GM19452 (cell line): ENCODE results near the gene EIF4G3.
"Not testable (repeated sequence)": the region's sequence is repeated elsewhere in the genome, so short reads cannot be mapped to it uniquely, and the experiment has no call there.

Experiments
- ATAC-seq: cut with Tn5 transposase; IDR thresholded peaks from one replicate; pipeline ENCODE4 v1.9.1; 2021; ENCODE audit not compliant: unreplicated experiment

Gene EIF4G3

DNA sequence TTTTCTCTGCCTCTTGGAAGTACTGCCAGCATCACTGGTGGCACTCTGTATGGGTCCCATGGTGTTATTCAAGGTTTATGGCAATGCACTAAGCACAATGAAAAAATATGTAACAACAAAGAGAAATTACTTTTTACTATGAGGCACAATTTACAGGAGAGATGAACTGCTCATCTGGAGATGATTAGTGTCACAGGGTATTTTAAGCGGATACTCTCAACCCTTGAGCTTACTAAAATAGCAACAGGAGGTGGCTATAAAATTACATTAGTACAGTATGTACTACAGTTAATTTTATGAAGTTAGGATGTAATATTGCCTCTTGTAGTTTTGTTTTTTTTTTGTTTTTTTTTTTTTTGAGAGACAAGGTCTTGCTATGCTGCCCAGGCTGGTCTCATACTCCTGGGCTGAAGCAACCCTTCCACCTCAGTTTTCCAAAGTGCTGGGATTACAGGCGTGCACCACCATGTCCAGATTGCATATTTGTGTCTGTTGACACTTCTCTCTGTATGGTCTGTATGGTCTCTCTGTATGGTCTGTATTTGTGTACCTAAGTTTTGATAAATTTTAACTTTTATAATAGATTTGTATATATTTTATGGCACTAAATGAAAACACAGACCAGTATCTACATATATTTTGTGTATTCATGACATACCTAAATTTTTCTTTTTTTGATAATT lies 214.0 kb downstream of the EIF4G3 start:
- no peak for ATAC-seq

DNA sequence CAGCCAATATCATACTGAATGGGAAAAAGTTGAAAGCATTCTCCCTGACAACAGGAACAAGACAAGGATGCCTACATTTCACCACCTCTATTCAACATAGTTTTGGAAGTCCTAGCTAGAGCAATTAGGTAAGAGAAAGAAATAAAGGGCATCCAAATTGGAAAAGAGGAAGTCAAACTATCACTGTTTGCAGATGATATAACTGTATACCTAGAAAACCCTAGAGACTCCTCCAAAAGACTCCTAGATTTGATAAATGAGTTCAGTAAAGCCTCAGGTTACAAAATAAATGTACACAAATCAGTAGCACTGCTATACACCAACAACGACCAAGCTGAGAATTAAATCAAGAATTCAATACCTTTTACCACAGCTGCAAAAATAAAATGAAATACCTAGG lies 218.3 kb downstream of the EIF4G3 start:
- ATAC-seq = no peak

DNA sequence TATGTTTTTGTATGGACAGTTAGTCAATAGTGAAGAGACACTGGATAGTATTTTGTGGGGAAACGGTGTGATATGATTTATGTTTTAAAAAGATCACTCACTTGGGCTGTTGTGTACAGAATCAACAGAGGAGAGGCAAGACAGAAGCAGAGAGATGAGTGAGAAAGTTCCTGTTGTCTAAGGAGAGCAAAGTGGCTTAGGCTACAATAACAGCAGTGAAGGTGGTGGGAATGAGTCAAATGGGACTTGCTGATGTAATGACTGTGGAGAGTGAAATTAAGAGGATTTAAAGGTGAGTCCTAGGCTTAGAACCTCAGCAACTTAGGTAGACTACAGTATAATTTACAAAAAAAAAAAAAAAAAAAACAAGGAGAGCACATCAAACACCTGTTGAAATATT lies 220.4 kb downstream of the EIF4G3 start:
- no peak for ATAC-seq

DNA sequence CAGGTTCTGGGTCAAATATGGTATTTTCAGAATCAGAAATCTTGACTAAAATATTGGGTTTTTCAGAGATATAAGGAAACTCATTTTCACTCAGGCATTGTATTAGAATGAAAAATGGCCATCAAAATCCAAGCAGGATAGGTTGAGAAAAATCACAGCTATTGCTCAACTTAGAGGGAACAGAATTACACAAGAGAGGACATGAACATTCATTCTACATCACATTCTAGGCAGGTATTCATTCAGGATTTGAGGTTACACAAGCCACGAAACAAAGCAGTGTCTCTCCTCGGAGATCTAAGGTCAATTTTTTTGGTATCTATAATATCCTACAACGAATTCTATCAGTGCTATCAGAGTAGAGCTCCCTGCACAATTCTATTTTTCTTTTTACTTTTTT lies 226.0 kb downstream of the EIF4G3 start:
- ATAC-seq = no peak

DNA sequence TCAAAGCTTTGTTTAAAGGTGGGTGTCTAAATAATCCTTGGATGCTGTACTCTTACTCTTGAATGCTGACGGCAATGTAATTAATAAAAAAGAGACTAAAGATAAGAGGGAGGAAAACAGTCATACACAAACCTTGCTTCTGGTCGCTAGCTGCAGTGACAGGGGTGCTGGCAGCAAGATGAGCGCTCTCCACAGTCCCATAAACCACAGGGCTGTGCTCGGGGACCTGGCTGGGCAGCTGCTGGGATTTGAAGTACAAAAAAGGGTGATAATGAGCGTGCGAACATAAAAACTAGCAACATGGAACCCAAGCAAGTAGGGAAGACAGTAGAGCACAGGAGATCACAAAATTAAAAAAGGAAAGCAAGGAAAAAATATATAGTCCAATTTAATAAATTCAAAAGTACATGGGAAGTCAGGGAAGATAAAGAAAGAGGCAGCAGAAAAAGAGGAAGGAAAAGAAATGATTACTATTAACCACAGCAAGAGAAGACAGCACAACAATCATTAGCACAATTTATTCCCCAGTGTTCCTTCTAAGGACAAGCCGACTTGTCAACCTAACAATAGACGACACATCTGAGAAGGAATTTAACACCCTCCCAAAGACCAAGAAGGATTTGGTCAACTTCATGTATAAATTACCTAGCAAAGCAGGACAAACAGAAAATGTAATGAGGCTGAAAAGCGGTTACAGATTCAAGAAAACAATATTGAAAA lies 226.7 kb downstream of the EIF4G3 start:
- ATAC-seq = no peak

DNA sequence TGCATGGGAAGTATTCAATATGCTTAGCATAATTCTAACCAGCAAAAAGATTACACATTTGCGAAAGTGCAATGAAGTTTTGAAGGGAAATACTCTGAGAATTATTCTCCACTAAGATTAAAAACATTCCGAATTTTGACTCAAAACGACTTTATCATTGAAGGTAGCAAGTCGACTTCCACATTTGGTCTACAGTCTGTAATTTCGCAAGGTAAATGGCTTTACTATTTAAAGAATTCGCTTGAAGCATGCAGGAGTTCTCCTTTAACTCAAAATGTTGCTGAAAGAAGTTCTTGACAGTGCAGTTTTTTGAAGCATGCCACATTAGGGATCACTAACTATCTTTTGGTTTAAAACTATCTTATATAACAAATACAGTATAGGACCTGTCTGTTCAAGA lies 228.6 kb downstream of the EIF4G3 start:
- ATAC-seq = no peak

DNA sequence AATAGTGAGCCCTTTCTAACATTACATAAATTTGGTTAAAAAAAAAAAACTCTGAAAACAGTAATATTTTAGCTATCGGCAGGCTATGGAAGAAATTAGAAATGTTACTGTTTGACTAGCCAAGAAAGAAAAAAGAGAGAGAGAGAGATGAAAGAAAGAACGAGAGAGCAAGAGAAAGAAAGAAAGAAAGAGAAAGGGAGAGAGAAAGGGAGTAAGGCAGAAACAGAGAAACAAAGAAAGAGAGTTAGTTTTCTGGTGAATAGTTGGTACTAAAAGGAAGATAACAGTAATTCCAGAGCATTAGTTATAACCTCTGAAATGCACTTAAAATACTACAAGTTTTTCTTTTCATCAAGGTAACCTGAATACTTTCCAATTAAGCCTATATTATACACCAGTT lies 229.3 kb downstream of the EIF4G3 start:
- ATAC-seq = no peak

DNA sequence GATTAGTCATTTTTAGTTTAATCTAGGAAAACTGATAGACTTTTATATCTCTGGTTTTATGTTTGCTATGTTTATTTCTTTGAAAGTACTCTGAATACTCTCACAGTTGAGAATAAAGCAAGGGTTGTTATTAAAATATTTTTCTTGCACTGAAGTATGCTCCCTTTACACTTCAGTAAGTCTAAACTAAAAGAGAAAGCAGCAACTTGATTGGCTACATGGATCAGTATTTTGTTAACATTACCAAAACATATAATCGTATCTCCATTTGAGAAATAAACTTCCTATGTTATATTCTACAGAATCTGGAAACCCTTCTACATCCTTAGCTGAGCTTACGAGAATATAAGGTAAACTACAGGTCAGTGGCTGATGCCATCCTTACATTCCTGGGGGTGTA lies 240.1 kb downstream of the EIF4G3 start:
- ATAC-seq = no peak

DNA sequence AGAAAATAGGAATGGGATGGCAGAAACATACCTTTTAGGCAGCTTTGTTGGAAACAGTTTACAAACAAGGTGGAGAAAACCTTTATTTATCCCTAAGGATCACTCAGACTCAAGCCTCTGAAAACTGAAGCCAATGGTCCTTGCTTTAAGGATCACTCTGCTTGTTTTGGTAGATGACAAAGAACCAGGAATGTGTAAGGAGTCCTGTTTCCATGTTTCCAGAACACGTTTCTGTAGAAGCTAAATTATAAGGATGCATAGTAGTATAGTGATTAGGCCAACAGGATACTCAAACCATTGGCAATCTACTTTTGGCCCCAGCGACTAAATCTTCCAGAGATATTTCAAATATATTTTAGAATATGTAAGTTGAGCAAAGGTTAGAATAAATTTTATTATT lies 240.5 kb downstream of the EIF4G3 start:
- ATAC-seq = no peak

DNA sequence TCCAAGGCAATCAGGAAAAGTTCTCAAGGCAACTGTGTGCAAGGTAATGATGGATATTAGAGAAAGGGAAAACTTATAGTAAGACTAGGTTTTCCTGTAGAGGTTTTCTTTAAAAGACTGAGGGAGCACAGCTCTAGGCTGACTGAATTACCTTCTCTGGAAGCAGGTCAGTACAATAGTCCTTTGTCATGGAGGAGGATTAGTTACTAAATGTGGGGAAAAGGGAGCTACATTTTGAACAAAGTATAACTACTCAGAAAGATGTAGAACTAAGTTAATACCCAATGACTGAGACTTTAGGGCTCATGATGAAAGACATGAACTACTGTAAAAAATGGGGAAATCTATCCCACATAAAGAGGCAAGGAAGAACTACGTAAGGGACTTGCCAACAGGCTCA lies 241.0 kb downstream of the EIF4G3 start:
- no peak for ATAC-seq

DNA sequence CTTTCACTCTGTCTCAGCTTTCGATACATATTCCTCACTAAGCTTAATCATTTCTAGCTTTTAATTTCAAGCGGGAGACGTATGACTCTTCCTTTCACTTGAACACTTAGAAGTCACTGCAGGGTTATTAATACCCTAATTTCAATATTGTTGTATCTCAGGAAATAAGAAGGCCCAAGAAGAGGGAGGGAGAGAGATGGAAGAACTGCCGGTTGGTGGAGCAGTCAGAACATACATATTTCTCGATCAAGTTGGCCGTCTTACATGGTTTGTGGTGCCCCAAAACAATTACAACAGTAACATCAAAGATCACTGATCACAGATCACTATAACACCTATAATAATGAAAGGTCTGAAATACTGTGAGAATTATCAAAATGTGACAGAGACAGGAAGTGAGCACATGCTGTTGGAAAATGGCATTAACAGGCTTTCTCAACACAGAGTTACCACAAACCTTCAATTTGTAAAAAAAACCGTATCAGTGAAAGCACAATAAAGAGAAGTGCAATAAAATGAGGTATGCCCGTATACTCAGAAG lies 244.2 kb downstream of the EIF4G3 start:
- ATAC-seq = no peak

DNA sequence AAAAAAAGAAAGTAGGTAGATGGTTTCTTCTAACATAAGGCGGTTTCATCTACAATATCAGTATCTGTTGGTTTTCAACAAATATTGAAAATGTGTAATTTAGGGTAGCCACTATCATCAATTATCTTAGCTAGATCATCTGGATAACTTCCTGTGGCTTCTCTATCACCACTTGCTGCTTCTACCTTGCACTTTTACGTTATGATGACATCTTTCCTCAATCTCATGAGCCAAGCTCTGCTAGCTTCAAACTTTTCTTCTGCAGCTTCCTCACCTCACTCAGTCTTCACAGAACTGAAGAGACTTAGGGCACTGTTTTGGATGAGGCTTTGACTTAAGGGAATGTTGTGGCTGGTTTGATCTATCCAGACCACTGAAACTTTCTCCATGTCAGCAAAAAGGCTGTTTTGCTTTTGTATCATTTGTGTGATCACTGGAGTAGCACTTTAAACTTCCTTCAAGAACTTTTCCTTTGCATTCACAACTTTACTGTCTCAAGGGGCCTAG lies 244.7 kb downstream of the EIF4G3 start:
- peak; percentile 53 for ATAC-seq

DNA sequence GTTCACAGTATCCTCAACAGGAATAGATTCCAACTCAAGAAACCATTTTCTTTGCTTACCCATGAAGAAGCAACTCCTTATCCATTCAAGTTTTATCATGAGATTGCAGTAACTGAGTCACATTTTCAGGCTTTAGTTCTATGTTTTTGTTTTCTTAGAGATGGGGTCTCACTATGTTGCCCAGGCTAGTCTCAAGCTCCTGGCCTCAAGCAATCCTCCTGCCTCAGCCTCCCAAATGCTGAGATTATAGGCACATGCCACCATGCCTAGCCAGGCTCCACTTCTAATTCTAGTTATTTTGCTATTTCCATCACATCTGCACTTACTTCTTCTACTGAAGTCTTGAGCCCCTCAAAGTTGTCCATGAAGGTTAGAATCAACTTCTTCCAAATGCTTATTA lies 246.3 kb downstream of the EIF4G3 start:
- no peak for ATAC-seq

DNA sequence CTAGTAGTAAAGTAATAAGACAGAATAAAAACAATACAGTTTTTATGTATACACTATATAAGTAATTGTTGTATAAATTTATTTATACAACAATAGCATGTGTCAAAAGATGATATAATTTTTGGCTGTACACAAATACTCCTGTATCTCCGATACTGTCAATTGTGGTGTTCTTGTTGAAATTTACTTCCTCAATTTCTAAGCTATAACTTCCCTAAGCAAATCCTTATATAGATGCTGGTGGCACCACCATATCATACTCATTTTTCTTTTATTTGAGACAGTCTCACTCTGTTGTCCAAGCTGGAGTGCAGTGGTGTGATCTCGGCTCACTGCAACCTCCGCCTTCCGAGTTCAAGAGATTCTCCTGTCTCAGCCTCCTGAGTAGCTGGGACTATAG lies 248.6 kb downstream of the EIF4G3 start:
- ATAC-seq = no peak

DNA sequence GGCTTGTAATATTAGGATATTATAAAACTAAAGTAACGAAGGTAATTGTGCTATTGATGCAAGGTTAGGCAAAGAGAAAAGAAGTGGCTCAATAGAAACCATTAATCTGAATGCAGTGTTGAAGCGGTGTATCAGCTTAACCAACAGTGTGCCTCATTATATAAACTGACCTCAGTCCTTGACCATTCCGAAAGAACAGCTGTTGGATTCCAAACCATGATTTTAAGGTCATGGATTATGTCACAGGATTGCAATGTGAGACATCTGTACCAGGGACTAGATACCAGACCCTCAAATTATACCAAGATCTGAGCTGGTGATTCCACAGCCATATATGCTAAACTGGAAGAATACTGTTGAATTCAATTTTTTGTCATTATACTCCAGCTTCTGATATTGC lies 255.4 kb downstream of the EIF4G3 start:
- no peak for ATAC-seq

DNA sequence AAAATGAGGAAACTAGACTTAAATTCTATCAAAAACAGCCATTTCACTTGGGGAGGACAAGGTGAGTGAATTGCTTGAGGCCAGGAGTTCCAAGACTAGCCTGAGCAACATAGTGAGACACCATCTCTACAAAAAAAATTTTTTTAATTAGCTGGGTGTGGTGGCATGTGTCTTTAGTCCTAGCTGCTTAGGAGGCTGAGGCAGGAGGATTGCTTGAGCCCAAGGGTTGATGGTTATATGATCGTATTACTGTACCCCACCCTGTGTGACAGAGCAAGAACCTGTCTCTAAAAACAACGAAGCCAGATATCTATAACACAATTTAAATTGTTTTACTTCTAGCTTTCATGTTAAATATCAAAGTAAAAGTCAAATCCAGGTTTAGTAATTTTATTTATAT lies 263.5 kb downstream of the EIF4G3 start:
- ATAC-seq = no peak

DNA sequence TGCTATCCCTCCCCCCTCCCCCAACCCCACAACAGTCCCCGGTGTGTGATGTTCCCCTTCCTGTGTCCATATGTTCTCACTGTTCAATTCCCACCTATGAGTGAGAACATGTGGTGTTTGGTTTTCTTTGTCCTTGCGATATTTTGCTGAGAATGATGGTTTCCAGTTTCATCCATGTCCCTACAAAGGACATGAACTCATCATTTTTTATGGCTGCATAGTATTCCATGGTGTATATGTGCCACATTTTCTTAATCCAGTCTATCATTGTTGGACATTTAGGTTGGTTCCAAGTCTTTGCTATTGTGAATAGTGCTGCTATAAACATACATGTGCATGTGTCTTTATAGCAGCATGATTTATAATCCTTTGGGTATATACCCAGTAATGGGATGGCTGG lies 269.2 kb downstream of the EIF4G3 start:
- ATAC-seq = not testable (repeated sequence)

DNA sequence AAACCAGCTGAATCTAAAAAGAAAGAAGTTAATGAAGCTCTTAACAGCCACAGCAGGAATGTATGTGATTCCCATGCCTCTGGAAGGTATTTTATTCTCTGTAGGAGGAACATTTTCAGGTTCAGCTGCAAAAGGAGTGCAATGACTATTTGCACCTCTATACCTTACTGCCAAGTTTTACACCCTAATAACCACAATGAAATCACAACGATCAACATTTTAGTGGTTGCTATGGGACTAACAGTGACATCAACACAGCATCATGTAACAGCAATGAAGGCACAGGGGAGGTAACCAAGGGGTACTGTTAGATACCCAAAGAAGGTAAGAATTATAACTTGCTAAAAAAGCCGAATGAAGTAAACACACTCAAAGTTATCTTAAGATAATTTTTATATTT lies 273.3 kb downstream of the EIF4G3 start:
- no peak for ATAC-seq

DNA sequence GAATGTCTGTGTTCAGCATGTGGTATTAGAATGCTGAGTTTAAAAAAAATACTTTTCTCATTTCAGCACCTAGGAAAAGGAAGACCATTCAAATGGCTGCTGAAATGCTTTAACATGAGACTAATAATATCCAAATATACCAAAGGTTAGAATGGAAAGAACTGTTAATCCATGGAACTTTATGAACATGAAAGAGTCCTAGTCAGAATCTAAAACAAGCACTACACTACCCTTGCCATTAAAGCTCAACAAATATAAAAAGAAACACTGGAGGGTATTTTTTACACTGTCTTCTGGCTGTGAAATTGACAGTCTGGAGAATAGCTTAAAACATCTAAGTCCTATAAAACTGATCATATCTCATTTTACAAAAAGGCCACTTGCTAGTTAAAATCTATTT lies 276.6 kb downstream of the EIF4G3 start:
- ATAC-seq = no peak

DNA sequence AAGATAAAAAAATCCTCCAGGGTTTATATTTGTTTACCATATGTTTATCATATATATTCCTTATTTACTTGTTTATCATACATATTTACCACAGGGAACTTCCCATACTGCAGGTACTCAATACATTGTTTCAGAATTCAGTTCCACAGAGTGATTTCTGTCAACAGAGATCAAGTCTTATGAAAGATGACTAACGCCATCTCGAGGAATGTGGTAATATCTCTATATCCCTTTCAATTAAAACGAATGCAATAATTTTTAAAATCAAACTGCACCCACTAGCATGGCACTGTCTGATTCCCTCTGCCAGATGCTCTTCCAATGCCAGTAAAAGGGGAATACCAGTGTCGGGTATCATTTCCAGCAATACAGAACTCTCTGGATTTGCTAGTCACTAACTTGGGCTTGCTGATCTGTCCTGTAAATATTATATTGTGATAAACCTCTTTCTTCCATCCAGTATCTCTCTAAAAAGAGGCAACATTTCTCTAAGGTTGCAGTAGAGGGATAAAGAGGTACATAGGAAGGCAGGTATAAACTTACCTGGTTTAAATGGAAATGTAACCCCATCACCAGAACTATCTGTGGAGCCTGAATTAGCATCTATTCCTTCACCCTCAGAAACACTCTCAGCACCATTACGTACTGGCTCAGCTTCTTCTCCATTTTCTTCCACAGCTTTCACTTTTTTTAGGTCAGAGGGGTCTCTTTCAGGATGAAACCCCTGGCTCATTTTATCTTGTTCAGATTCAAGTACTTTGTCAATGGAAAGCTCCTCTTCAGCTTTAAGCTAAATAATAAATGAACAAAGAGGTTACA lies 277.3 kb downstream of the EIF4G3 start:
- ATAC-seq = no peak

DNA sequence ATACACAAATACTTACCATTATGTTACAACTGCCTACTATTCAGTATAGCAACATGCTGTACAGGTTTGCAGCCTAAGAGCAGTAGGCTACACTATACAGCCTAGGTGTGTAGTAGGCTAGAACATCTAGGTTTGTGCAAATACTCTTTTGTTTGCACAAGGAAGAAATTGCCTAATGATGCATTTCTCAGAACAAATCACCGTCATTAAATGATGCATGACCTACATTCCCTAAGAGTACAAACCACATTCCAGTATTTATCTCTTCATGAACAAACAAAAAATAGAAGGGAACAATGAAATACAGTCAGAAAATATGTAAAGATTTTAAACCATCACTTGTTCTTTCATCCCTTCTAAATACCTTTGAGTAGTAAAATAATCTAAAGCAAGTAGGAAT lies 279.9 kb downstream of the EIF4G3 start:
- ATAC-seq = no peak

DNA sequence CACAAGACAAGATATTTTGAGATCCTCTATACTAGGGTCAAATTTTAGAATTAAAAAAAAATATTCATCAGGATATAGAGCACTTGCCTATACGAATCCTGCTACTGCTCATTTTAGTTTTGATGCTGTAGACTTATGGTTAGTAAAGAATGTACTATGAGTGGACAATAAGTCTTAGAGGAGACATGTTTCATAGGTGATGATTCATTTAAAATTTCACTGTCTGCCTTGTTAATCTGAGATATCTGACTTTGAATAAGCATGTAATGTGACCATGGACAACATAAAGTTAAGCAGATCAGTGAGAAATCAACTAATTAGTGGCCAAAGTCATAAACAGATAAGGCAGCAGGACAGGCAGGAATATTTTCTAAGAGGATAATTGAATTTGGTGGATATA lies 282.8 kb downstream of the EIF4G3 start:
- ATAC-seq = no peak
